Nephron progenitor cell (in vitro differentiated cells): Measurements from ENCODE around the gene RNF121.

Experiments used
- DNase-seq: peaks from one replicate; pipeline ENCODE4 v3.0.0; 2021
- H3K27ac Mint-ChIP-seq: 2 replicates; pipeline ENCODE4 v1.8.0; 2021; ENCODE audit warnings: mild to moderate bottlenecking, moderate library complexity, mixed read lengths
- H3K27me3 Mint-ChIP-seq: 2 replicates; pipeline ENCODE4 v1.8.0; 2021; ENCODE audit warnings: mild to moderate bottlenecking, low read depth, mixed read lengths; ENCODE audit not compliant: poor library complexity
- H3K36me3 Mint-ChIP-seq: 2 replicates; pipeline ENCODE4 v1.8.0; 2021; ENCODE audit warnings: low read depth, mixed read lengths
- H3K4me1 Mint-ChIP-seq: 2 replicates; pipeline ENCODE4 v1.8.0; 2021; ENCODE audit warnings: mixed read lengths
- H3K4me3 Mint-ChIP-seq: 2 replicates; pipeline ENCODE4 v1.8.0; 2021; ENCODE audit warnings: mild to moderate bottlenecking, moderate library complexity, mixed read lengths
- H3K9me3 Mint-ChIP-seq: 2 replicates; pipeline ENCODE4 v1.8.0; 2021; ENCODE audit warnings: mild to moderate bottlenecking, moderate library complexity, mixed read lengths
- CTCF ChIP-seq: fragments of 200-600 bp; sonication (generic); IDR thresholded peaks from 2 replicates; pipeline ENCODE4 v1.5.0; 2021; ENCODE audit warnings: antibody characterized with exemption

The RNF121 gene

GRCh38 chr11:71936825-71937224, 8.0 kb downstream of the RNF121 start:
- Mint-ChIP-seq H3K4me1 (no peaks in the 10 kb centered on the region), H3K27ac (no peak overlapping the region), H3K4me3 (no peak overlapping the region), H3K9me3 (no peaks in the 10 kb centered on the region), H3K27me3 (no peaks in the 10 kb centered on the region), H3K36me3 (no peaks in the 10 kb centered on the region)
- TF ChIP-seq CTCF: no peak
- DNase-seq: no peak

DNA sequence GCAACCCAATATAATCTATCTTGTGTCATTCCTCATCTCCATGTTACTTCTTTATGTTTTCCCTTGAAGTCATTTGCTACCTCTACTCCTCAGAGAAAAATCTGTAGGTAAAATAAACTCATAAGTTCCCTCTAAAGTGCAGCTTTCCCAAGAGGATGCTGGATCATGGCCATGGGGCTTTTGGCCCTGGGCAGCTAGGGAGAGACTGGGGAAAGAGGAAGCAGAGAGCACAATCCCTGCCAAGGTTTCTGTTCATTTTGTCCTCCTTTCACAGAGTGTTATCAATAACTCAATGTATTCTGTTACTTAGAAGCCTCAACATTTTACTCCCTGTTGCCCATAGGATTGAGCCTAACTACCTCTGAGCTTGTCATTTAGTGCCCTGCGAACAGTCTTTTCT, 9.0 kb downstream of the RNF121 start:
- peaks cover under 1% of the 10 kb centered on the region for H3K4me1 Mint-ChIP-seq
- DNase-seq: no peak
- H3K27ac Mint-ChIP-seq: peak overlapping the region; percentile 50
- H3K27me3 Mint-ChIP-seq: no peaks in the 10 kb centered on the region
- no peak overlapping the region for H3K4me3 Mint-ChIP-seq
- no peaks in the 10 kb centered on the region for H3K9me3 Mint-ChIP-seq
- no peaks in the 10 kb centered on the region for H3K36me3 Mint-ChIP-seq
- TF ChIP-seq CTCF: no peak

DNA sequence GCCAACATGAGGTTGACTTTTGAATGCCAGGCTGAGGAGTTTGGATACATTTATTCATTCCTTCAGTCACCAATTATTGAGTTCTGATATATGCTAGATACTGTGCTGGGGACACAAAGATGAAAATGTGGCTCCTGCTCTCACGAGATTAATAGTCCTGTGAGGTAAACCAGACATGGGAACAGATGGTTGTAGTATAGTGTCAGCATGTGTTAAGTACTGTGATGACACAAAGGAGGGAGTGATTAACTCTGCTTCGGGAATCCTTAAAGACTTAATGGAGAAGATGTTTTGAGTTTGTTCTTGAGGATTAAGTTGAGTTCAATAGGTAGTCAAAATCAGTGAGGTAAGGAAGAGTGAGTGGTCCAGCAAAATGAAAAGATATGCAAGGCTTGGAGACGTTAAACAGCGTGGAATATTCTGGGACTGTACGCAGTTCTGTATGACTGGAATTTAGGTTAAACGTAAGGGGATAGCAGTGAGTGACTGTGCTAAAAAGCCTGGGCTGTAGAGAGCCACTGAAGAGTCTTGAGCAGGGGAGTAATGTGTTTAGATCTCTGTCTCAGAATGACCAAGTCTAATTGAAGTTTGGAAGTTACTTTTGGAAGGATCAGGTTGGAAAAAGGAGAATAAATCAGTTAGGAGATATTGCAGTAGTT, 11.8 kb downstream of the RNF121 start:
- Mint-ChIP-seq H3K4me1 (peaks cover 5% of the 10 kb centered on the region), H3K4me3 (no peak overlapping the region), H3K27me3 (no peaks in the 10 kb centered on the region), H3K27ac (no peak overlapping the region), H3K36me3 (peaks cover 4% of the 10 kb centered on the region), H3K9me3 (no peaks in the 10 kb centered on the region)
- no peak for TF ChIP-seq CTCF
- DNase-seq: no peak

DNA sequence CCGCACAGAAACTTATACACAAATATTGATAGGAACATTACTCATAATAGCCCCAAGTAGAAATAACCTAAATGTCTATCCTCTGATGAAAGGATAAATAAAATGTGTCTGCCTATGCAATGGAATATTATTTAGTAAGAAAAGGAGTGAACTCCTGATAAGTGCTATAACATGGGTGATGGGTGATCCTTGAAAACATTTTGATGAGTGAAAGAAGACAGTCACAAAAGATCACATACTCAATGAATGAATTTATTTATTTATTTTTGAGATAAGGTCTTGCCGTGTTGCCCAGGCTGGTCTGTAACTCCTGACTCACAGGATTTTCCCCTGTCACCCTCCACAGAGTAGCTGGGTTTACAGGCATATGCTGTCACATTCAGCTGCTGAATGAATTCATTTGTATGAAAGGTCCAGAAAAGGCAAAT, 17.3 kb downstream of the RNF121 start:
- Mint-ChIP-seq H3K4me3 (no peak overlapping the region), H3K9me3 (no peaks in the 10 kb centered on the region), H3K27ac (peak overlapping the region; percentile 23), H3K27me3 (no peaks in the 10 kb centered on the region), H3K36me3 (peaks cover 25% of the 10 kb centered on the region), H3K4me1 (peaks cover 30% of the 10 kb centered on the region)
- DNase-seq: no peak
- no peak for TF ChIP-seq CTCF

DNA sequence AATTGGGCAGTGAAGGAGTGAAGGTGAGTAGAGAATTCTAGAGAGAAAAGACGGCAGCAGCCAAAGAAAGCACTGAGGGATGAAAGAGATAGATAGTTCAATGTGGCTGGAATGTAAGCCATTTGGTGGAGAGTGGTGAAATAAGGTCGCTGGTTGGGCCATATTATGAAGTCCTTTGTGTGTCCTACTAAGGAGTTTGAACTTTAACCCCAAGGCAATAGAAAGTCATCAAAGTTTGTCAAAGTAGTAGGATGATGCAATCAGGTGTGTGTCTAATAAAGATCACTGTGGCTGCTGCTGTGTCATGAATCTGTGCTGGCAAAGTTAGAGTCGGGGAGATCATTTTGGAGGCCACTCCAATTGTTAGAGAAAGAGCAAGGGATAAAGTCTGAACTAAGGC, 18.7 kb downstream of the RNF121 start:
- H3K4me3 Mint-ChIP-seq: no peak overlapping the region
- peaks cover 32% of the 10 kb centered on the region for H3K36me3 Mint-ChIP-seq
- no peaks in the 10 kb centered on the region for H3K9me3 Mint-ChIP-seq
- no peak for TF ChIP-seq CTCF
- H3K4me1 Mint-ChIP-seq: peaks cover 30% of the 10 kb centered on the region
- H3K27ac Mint-ChIP-seq: peak overlapping the region; percentile 83
- H3K27me3 Mint-ChIP-seq: no peaks in the 10 kb centered on the region
- DNase-seq: no peak

GRCh38 chr11:71948314-71949027, 19.6 kb downstream of the RNF121 start:
- no peak for TF ChIP-seq CTCF
- no peak for DNase-seq
- peaks cover 29% of the 10 kb centered on the region for H3K4me1 Mint-ChIP-seq
- peak overlapping the region; percentile 89 for H3K27ac Mint-ChIP-seq
- no peak overlapping the region for H3K4me3 Mint-ChIP-seq
- peaks cover under 1% of the 10 kb centered on the region for H3K27me3 Mint-ChIP-seq
- no peaks in the 10 kb centered on the region for H3K9me3 Mint-ChIP-seq
- H3K36me3 Mint-ChIP-seq: peaks cover 32% of the 10 kb centered on the region
